ENCODE data around the gene UBALD1.

UBALD1 gene

GRCh38 chr16:4564661-4565267 is 49.9 kb downstream of the UBALD1 start:
- DNase-seq, result no peak
- Mint-ChIP-seq H3K9me3 (no peaks in the 10 kb centered on the region), H3K4me3 (no peak overlapping the region), H3K27me3 (no peaks in the 10 kb centered on the region), H3K36me3 (ENCODE audit: insufficient read depth) (no peaks in the 10 kb centered on the region), H3K4me1 (ENCODE audit: low read depth in 2 of 2) (peaks cover 4 to 9% of the 10 kb centered on the region in 2 donors), H3K27ac (no peak overlapping the region)
- no peak for ATAC-seq (replicated peaks)

GRCh38 chr16:4561596-4561995 is 53.1 kb downstream of the UBALD1 start:
- Mint-ChIP-seq H3K4me3 (no peak overlapping the region), H3K27me3 (peaks cover 6 to 15% of the 10 kb centered on the region in 2 donors), H3K27ac (no peak overlapping the region), H3K4me1 (ENCODE audit: low read depth in 2 of 2) (peaks cover 4 to 5% of the 10 kb centered on the region in 2 donors), H3K36me3 (ENCODE audit: insufficient read depth) (no peaks in the 10 kb centered on the region), H3K9me3 (no peaks in the 10 kb centered on the region)
- ATAC-seq (replicated peaks), result no peak
- no peak for DNase-seq
